ENCODE measurements around the gene ROR2.

DNA sequence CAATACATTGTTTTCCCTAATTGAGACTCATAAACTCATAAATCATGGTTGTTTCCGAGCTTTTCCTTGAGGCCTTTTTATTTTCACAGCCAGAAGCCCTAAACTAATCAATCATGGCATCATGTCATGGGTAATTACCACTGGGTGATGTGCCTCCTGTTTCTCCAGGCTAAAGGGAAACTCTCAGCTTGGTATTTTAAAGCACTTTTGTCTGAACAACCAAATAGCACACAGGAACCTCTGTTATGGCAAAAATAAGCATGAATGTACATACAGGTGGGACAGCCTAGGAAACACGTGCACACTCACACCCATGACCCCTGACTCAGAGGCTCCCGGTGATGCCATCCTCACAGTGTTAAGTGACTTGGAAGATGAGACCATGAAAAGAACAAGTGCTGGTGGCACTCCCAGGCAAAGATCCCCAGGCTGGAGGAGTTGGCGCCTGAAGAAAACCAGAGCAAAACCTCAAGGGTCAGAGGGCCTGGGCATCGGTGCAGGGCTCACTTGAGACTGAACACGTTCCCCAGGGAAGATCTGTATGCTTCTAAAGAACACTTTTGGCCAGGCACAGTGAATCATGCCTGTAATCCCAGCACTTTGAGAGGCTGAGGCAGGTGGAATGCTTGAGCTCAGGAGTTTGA lies 154.3 kb downstream of the ROR2 start:
- TF ChIP-seq POLR2A (IDR thresholded peaks at IDR 0.05) (no peak), EP300 (IDR thresholded peaks at IDR 0.05) (peak; percentile 27), POLR2AphosphoS5 (IDR thresholded peaks at IDR 0.05) (peak in 1 of 3 donors; percentile 52)
- TF ChIP-seq, protein P1, sequence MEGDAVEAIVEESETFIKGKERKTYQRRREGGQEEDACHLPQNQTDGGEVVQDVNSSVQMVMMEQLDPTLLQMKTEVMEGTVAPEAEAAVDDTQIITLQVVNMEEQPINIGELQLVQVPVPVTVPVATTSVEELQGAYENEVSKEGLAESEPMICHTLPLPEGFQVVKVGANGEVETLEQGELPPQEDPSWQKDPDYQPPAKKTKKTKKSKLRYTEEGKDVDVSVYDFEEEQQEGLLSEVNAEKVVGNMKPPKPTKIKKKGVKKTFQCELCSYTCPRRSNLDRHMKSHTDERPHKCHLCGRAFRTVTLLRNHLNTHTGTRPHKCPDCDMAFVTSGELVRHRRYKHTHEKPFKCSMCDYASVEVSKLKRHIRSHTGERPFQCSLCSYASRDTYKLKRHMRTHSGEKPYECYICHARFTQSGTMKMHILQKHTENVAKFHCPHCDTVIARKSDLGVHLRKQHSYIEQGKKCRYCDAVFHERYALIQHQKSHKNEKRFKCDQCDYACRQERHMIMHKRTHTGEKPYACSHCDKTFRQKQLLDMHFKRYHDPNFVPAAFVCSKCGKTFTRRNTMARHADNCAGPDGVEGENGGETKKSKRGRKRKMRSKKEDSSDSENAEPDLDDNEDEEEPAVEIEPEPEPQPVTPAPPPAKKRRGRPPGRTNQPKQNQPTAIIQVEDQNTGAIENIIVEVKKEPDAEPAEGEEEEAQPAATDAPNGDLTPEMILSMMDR (IDR thresholded peaks at IDR 0.05) = no peak
